A549 (cell line): Measurements from ENCODE around the gene SORCS1. TPM values are rescaled to one million over a fixed set of nuclear protein-coding genes. Genes with fewer than 3 reads are reported as not detected.

Experiments used
- ATAC-seq, 2 experiments: fragments of 200-7000 bp in 1 of 2; fragments of >200 bp in 1 of 2; cut with Nextera tagmentation in 1 of 2; cut with Tn5 transposase in 1 of 2; 3 replicates each; pipeline versions ENCODE4 v1.8.0 to v1.9.1; 2018 to 2020; ENCODE audit warnings: mild to moderate bottlenecking in 1 of 2, moderate library complexity in 1 of 2
- CTCF ChIA-PET: fragments of 300-600 bp; sonication (Branson Sonifier 250); formaldehyde crosslinking; extraction: SDS; loops from one replicate; lab custom pipeline; 2021; ENCODE audit warnings: antibody characterized with exemption, inconsistent platforms; lab: Yijun Ruan, JAX
- POLR2A ChIA-PET: fragments of 350-600 bp; formaldehyde crosslinking; extraction: SDS; loops from one replicate; lab custom pipeline; 2021; ENCODE audit warnings: antibody characterized with exemption, inconsistent platforms; lab: Yijun Ruan, JAX
- DNase-seq, 2 experiments: peaks; one replicate each; pipeline versions ENCODE4 v3.0.0 to v3.0.0-alpha.2; 2011 to 2016; ENCODE audit warnings: low read depth in 1 of 2, low spot score in 1 of 2
- FAIRE-seq: peaks from 2 replicates; lab custom pipeline; 2011; peaks lifted over from hg19 to GRCh38; lab: Jason Lieb, UNC
- H3K27ac ChIP-seq, 2 experiments: fragments of >200 bp; sonication (Bioruptor Twin); formaldehyde crosslinking; 3 replicates each; pipeline ENCODE4 v1.5.1; 2016 to 2017
- H3K4me1 ChIP-seq: fragments of >200 bp; sonication (Bioruptor Twin); formaldehyde crosslinking; 3 replicates; pipeline ENCODE4 v1.6.1; 2016
- H3K4me2 ChIP-seq: fragments of >200 bp; sonication (Bioruptor Twin); formaldehyde crosslinking; 3 replicates; pipeline ENCODE4 v1.6.1; 2016
- H3K4me3 ChIP-seq: fragments of >200 bp; sonication (Bioruptor Twin); formaldehyde crosslinking; 3 replicates; pipeline ENCODE4 v1.5.1; 2016
- H3K9me3 ChIP-seq: fragments of >200 bp; sonication (Bioruptor Twin); formaldehyde crosslinking; 3 replicates; pipeline ENCODE4 v1.6.1; 2016
- ATOH8 ChIP-seq: fragments of 250-450 bp; sonication (Bioruptor Pico); IDR thresholded peaks from 2 replicates; pipeline ENCODE4 v1.5.0; 2020; ENCODE audit warnings: low read depth, mild to moderate bottlenecking, moderate library complexity
- CBX2 ChIP-seq: fragments of 200-600 bp; sonication (generic); IDR thresholded peaks from 2 replicates; pipeline ENCODE4 v1.6.1; 2016; ENCODE audit warnings: low read depth, mild to moderate bottlenecking, borderline replicate concordance
- CHD2 ChIP-seq: fragments of 150-350 bp; IDR thresholded peaks from 2 replicates; pipeline ENCODE4 v1.6.1; 2014; ENCODE audit warnings: low read length; ENCODE audit not compliant: partially characterized antibody
- CHD4 ChIP-seq: fragments of 200-600 bp; sonication (generic); IDR thresholded peaks from 2 replicates; pipeline ENCODE4 v1.6.1; 2016; ENCODE audit warnings: antibody characterized with exemption, mild to moderate bottlenecking, borderline replicate concordance
- EP300 ChIP-seq, 2 experiments: fragments of >200 bp; sonication (Bioruptor Twin); formaldehyde crosslinking; IDR thresholded peaks; 2 replicates in 1 of 2; 3 replicates in 1 of 2; pipeline ENCODE4 v1.6.1; 2016 to 2017
- FOSB ChIP-seq: fragments of 250-450 bp; sonication (Bioruptor Pico); IDR thresholded peaks from 2 replicates; pipeline ENCODE4 v1.5.0; 2020; ENCODE audit warnings: mild to moderate bottlenecking, moderate library complexity
- GATA3 ChIP-seq: IDR thresholded peaks from 2 replicates; pipeline ENCODE4 v1.6.1; 2012; ENCODE audit warnings: borderline replicate concordance
- HOXB13 ChIP-seq: fragments of 250-450 bp; sonication (Bioruptor Pico); IDR thresholded peaks from 2 replicates; pipeline ENCODE4 v1.5.0; 2020; ENCODE audit warnings: low read depth, mild to moderate bottlenecking, moderate library complexity
- JUN ChIP-seq, 2 experiments: fragments of >200 bp; sonication (Bioruptor Twin); formaldehyde crosslinking; IDR thresholded peaks; 2 replicates in 1 of 2; 3 replicates in 1 of 2; pipeline ENCODE4 v1.6.1; 2016 to 2017
- KDM1A ChIP-seq: fragments of 200-600 bp; sonication (generic); IDR thresholded peaks from 2 replicates; pipeline ENCODE4 v1.6.1; 2016; ENCODE audit warnings: low read depth, mild to moderate bottlenecking
- MAX ChIP-seq: IDR thresholded peaks from 2 replicates; pipeline ENCODE4 v1.6.1; 2012
- MAZ ChIP-seq: fragments of 150-350 bp; IDR thresholded peaks from 2 replicates; pipeline ENCODE4 v1.6.1; 2014; ENCODE audit warnings: antibody characterized with exemption, low read depth, low read length, borderline replicate concordance
- NPAS2 ChIP-seq: fragments of 250-450 bp; sonication (Bioruptor Pico); IDR thresholded peaks from 2 replicates; pipeline ENCODE4 v1.8.0; 2022; ENCODE audit warnings: mild to moderate bottlenecking, moderate library complexity, borderline replicate concordance
- PHF8 ChIP-seq: fragments of 200-600 bp; sonication (generic); IDR thresholded peaks from 2 replicates; pipeline ENCODE4 v1.6.1; 2016; ENCODE audit warnings: low read depth, mild to moderate bottlenecking, antibody characterized with exemption, moderate library complexity, borderline replicate concordance
- RAD21 ChIP-seq, 2 experiments: fragments of >200 bp in 1 of 2; sonication (Bioruptor Twin) in 1 of 2; formaldehyde crosslinking in 1 of 2; IDR thresholded peaks in 1 of 2; conservative IDR thresholded peaks in 1 of 2; 2 replicates in 1 of 2; 3 replicates in 1 of 2; pipeline ENCODE4 v1.6.1; 2012 to 2018; ENCODE audit warnings: inconsistent platforms in 1 of 2
- RNF2 ChIP-seq: fragments of 200-600 bp; sonication (generic); IDR thresholded peaks from 2 replicates; pipeline ENCODE4 v1.6.1; 2016; ENCODE audit warnings: low read depth, mild to moderate bottlenecking, antibody characterized with exemption, moderate library complexity, borderline replicate concordance
- SREBF2 ChIP-seq: fragments of 450-650 bp; IDR thresholded peaks from 2 replicates; pipeline ENCODE4 v1.6.1; 2014; ENCODE audit warnings: mild to moderate bottlenecking, moderate library complexity
- TFCP2L1 ChIP-seq: fragments of 250-450 bp; sonication (Bioruptor Pico); IDR thresholded peaks from 2 replicates; pipeline ENCODE4 v1.5.0; 2021; ENCODE audit warnings: mild to moderate bottlenecking
- ZC3H11A ChIP-seq: fragments of 450-650 bp; IDR thresholded peaks from 2 replicates; pipeline ENCODE4 v1.6.1; 2014; ENCODE audit warnings: antibody characterized with exemption, mild to moderate bottlenecking
- ZFP36 ChIP-seq: fragments of 450-650 bp; IDR thresholded peaks from 2 replicates; pipeline ENCODE4 v1.6.1; 2014; ENCODE audit warnings: borderline replicate concordance; ENCODE audit not compliant: partially characterized antibody
- WGBS: methylation state at CpG from one replicate; pipeline ENCODE4 v1.1.6; 2017; ENCODE audit errors: missing lambda C conversion rate; 5-methylcytosine and 5-hydroxymethylcytosine counted together
- polyA plus RNA-seq, 4 experiments: library from polyadenylated mRNA; depleted of rRNA in 3 of 4; stranded (reverse); fragments of >200 nt; fragmentation: RNase III in 1 of 4; extraction: RNeasy Plus Mini Kit Qiagen cat#74134 plus additional on column Dnase treatment in 1 of 4; gene quantifications; 2 replicates in 3 of 4; 3 replicates in 1 of 4; pipeline ENCODE4 v1.2.3, GENCODE V29; 2011 to 2017
- TF ChIP-seq, protein P1 (sequence below): fragments of >200 bp; sonication (Bioruptor Twin); formaldehyde crosslinking; IDR thresholded peaks from 3 replicates; pipeline ENCODE4 v1.6.1; 2016
- TF ChIP-seq, protein P2 (sequence below): IDR thresholded peaks from 2 replicates; pipeline ENCODE4 v1.6.1; 2012; ENCODE audit warnings: low read depth, borderline replicate concordance

Gene SORCS1
- polyA plus RNA-seq, 2 of the 4 experiments (the other 2 are of a cell fraction) = not detected

DNA sequence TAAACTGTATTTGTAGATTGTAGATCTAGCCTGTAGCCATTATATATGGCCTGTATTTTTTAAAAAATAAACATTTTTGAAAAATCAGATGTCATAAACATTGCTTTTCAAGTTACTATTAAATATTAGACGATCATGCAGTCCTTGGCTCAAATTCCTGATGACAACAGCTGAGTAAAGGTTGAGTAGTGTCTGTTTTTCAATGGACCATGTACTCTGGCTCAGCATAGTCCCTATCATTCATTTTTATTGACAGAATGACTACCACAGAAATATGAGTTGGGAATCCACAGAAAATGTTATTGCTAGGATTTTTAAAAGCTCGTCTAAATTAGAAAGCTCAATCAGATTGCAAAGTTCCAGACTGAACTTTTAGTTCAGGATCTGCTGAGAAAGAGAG, 145.4 kb downstream of the SORCS1 start:
- Histone ChIP-seq H3K4me3 (no peak overlapping the region), H3K27ac (no peak overlapping the region), H3K9me3 (no peaks in the 10 kb centered on the region), H3K4me2 (no peak overlapping the region), H3K4me1 (no peaks in the 10 kb centered on the region)
- FAIRE-seq = no peak
- WGBS = 2% methylated on average over 2 of the region's 2 CpGs
- no peak for DNase-seq
- ATAC-seq = no peak
- POLR2A ChIA-PET = no interaction called here
- CTCF ChIA-PET = no interaction called here
- TF ChIP-seq, protein P1, sequence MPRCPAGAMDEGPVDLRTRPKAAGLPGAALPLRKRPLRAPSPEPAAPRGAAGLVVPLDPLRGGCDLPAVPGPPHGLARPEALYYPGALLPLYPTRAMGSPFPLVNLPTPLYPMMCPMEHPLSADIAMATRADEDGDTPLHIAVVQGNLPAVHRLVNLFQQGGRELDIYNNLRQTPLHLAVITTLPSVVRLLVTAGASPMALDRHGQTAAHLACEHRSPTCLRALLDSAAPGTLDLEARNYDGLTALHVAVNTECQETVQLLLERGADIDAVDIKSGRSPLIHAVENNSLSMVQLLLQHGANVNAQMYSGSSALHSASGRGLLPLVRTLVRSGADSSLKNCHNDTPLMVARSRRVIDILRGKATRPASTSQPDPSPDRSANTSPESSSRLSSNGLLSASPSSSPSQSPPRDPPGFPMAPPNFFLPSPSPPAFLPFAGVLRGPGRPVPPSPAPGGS = no peak
- TF ChIP-seq CBX2 = no peak
- TF ChIP-seq SREBF2 = no peak
- TF ChIP-seq PHF8 = no peak
- no peak for TF ChIP-seq CHD2
- TF ChIP-seq RAD21 (conservative IDR thresholded peaks at IDR 0.05 in 1 of 2, IDR thresholded peaks at IDR 0.05 in 1 of 2) = no peak

DNA sequence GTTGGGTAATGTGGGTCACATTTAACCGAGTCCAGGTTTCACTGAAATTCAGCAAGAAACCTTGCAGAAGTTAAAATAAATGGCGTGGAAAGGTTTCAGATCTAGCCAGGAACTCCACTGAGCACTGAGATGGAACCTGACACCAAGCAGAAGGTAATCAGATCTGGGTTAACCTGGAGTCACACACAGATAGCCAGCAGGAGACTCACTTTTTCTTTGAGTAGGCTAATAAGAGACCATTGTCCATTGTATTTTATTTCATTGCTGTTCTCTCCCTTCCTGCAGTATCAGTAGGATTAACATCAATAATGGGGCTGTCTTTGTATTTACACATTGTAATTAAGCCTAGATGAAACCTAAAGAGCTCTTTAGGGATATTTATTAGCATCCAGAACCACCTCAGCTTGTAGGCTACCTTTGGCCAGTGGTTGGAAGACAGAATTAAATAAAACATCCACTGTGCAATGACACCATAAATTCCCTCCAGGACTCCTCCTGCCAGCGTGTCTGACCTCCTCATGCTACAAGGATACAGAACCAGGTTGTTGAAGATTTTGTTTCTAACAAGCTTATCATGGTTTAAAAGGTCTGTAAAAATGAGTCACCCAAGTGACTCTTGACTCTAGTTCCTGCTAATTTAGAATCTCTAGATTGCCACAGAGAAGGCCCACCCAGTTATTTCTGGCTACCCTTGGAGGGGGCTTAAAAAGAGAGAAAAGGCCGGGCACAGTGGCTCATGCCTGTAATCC, 151.1 kb downstream of the SORCS1 start:
- 0% methylated on average over 4 of the region's 4 CpGs for WGBS
- FAIRE-seq = no peak
- H3K4me3 ChIP-seq = no peak overlapping the region
- no peaks in the 10 kb centered on the region for H3K9me3 ChIP-seq
- POLR2A ChIA-PET = no interaction called here
- no peak overlapping the region for H3K4me2 ChIP-seq
- DNase-seq = no peak
- no peak overlapping the region for H3K27ac ChIP-seq
- TF ChIP-seq HOXB13 (CRISPR knock-in tag) (no peak), CHD4 (no peak), ATOH8 (no peak), ZC3H11A (no peak), RNF2 (no peak), MAZ (no peak), FOSB (CRISPR knock-in tag) (no peak), MAX (no peak), TFCP2L1 (CRISPR knock-in tag) (no peak), KDM1A (no peak), NPAS2 (CRISPR knock-in tag) (no peak), GATA3 (no peak), EP300 (IDR thresholded peaks at IDR 0.05) (no peak), JUN (IDR thresholded peaks at IDR 0.05) (no peak), ZFP36 (no peak)
- TF ChIP-seq, protein P2, sequence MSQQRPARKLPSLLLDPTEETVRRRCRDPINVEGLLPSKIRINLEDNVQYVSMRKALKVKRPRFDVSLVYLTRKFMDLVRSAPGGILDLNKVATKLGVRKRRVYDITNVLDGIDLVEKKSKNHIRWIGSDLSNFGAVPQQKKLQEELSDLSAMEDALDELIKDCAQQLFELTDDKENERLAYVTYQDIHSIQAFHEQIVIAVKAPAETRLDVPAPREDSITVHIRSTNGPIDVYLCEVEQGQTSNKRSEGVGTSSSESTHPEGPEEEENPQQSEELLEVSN = no peak
- CTCF ChIA-PET = no interaction called here
- ATAC-seq = no peak
- no peaks in the 10 kb centered on the region for H3K4me1 ChIP-seq
